SK-N-SH (cell line): ENCODE results near the gene CUX1. TPM values are rescaled to one million over a fixed set of nuclear protein-coding genes. Genes with fewer than 3 reads are reported as not detected.

Experiments used
- CTCF ChIA-PET: fragments of 300-600, 350-600 bp; formaldehyde crosslinking; extraction: SDS; loops from one replicate; lab custom pipeline; 2021; lab: Yijun Ruan, JAX
- POLR2A ChIA-PET: fragments of 350-600 bp; sonication (Branson Sonifier 250); formaldehyde crosslinking; extraction: SDS; loops from one replicate; lab custom pipeline; 2020; ENCODE audit warnings: antibody characterized with exemption, inconsistent platforms; lab: Yijun Ruan, JAX
- DNase-seq: peaks from one replicate; pipeline ENCODE4 v3.0.0; 2012
- H2AFZ ChIP-seq: fragments of 200-600 bp; sonication (generic); 2 replicates; pipeline ENCODE4 v1.8.1; 2016; ENCODE audit warnings: antibody characterized with exemption, mild to moderate bottlenecking, low read depth
- H3F3A ChIP-seq: fragments of 200-600 bp; sonication (generic); replicated peaks from 2 replicates; pipeline ENCODE3; 2016; ENCODE audit warnings: antibody characterized with exemption, mild to moderate bottlenecking; ENCODE audit not compliant: insufficient read depth
- H3K27ac ChIP-seq, 2 experiments: fragments of 200-500 bp in 1 of 2; fragments of 200-600 bp in 1 of 2; sonication (Bioruptor generic) in 1 of 2; sonication (generic), shearing (Covaris generic) in 1 of 2; 2 replicates each; pipeline versions ENCODE4 v1.5.1 to v1.6.1; 2014 to 2016; ENCODE audit warnings: low read depth in 2 of 2, inconsistent platforms in 1 of 2, low read length in 1 of 2, mild to moderate bottlenecking in 1 of 2, mixed read lengths in 1 of 2
- H3K27me3 ChIP-seq: fragments of 200-600 bp; sonication (generic), shearing (Covaris generic); 2 replicates; pipeline ENCODE4 v1.6.1; 2016; ENCODE audit warnings: mixed run types; ENCODE audit not compliant: insufficient read depth
- H3K36me3 ChIP-seq, 2 experiments: fragments of 200-500 bp in 1 of 2; fragments of 200-600 bp in 1 of 2; sonication (Bioruptor generic) in 1 of 2; sonication (generic) in 1 of 2; replicated peaks in 1 of 2; 2 replicates each; pipeline versions ENCODE3 to v1.5.1; 2014 to 2016; ENCODE audit warnings: low read length in 1 of 2, mild to moderate bottlenecking in 1 of 2; ENCODE audit not compliant: insufficient read depth in 2 of 2, control insufficient read depth in 1 of 2
- H3K4me1 ChIP-seq, 2 experiments: fragments of 200-500 bp in 1 of 2; fragments of 200-600 bp in 1 of 2; sonication (Bioruptor generic) in 1 of 2; sonication (generic), shearing (Covaris generic) in 1 of 2; 2 replicates each; pipeline versions ENCODE4 v1.5.1 to v1.6.1; 2014 to 2016; ENCODE audit warnings: low read depth in 1 of 2, low read length in 1 of 2, mixed run types in 1 of 2; ENCODE audit not compliant: insufficient read depth in 2 of 2, control insufficient read depth in 1 of 2
- H3K4me2 ChIP-seq: fragments of 200-600 bp; sonication (generic), shearing (Covaris generic); 2 replicates; pipeline ENCODE4 v1.6.1; 2017; ENCODE audit warnings: mixed run types
- H3K4me3 ChIP-seq, 2 experiments: fragments of 200-500 bp in 1 of 2; fragments of 200-600 bp in 1 of 2; sonication (Bioruptor generic) in 1 of 2; sonication (generic), shearing (Covaris generic) in 1 of 2; 2 replicates each; pipeline versions ENCODE4 v1.5.1 to v1.8.1; 2014 to 2016; ENCODE audit warnings: low read depth in 2 of 2, inconsistent platforms in 1 of 2, low read length in 1 of 2, mild to moderate bottlenecking in 1 of 2, mixed read lengths in 1 of 2, moderate library complexity in 1 of 2
- H3K79me2 ChIP-seq: fragments of 200-600 bp; sonication (generic); 2 replicates; pipeline ENCODE4 v1.8.1; 2017; ENCODE audit warnings: mild to moderate bottlenecking; ENCODE audit not compliant: insufficient read depth
- H3K9ac ChIP-seq: fragments of 200-600 bp; sonication (generic); 2 replicates; pipeline ENCODE4 v1.6.1; 2017; ENCODE audit warnings: mixed run types
- H3K9me2 ChIP-seq: fragments of 200-600 bp; sonication (generic); 2 replicates; pipeline ENCODE4 v1.6.1; 2017; ENCODE audit warnings: mixed run types
- H3K9me3 ChIP-seq: fragments of 200-600 bp; sonication (generic); 2 replicates; pipeline ENCODE4 v1.6.1; 2017; ENCODE audit warnings: mixed run types, mild to moderate bottlenecking, moderate library complexity
- H4K20me1 ChIP-seq: fragments of 200-600 bp; sonication (generic); 2 replicates; pipeline ENCODE4 v1.6.1; 2017; ENCODE audit warnings: mild to moderate bottlenecking, mixed run types; ENCODE audit not compliant: insufficient read depth
- FOXM1 ChIP-seq: IDR thresholded peaks from 2 replicates; pipeline ENCODE4 v1.4.0; 2012; ENCODE audit warnings: low read depth, mild to moderate bottlenecking
- GABPA ChIP-seq: IDR thresholded peaks from 2 replicates; pipeline ENCODE4 v1.4.0; 2012; ENCODE audit warnings: low read depth, mild to moderate bottlenecking
- MXI1 ChIP-seq: IDR thresholded peaks from 2 replicates; pipeline ENCODE4 v1.6.1; 2012; ENCODE audit warnings: mild to moderate bottlenecking, low read depth, low read length, improper control_type of control experiment
- NFIC ChIP-seq: IDR thresholded peaks from 2 replicates; pipeline ENCODE4 v1.4.0; 2012; ENCODE audit warnings: borderline replicate concordance
- NRF1 ChIP-seq: IDR thresholded peaks from 2 replicates; pipeline ENCODE4 v1.6.1; 2012; ENCODE audit warnings: low read depth, mild to moderate bottlenecking, low read length
- REST ChIP-seq: IDR thresholded peaks from 2 replicates; pipeline ENCODE4 v1.6.1; 2012; ENCODE audit warnings: mild to moderate bottlenecking, low read depth, low read length, moderate library complexity
- WGBS: methylation state at CpG from one replicate; pipeline ENCODE4 v1.1.6; 2017; ENCODE audit warnings: low lambda C conversion rate; 5-methylcytosine and 5-hydroxymethylcytosine counted together
- polyA plus RNA-seq, 3 experiments: library from polyadenylated mRNA; depleted of rRNA; stranded (reverse); fragments of >200 nt; gene quantifications; 2 replicates each; pipeline ENCODE4 v1.2.3, GENCODE V29; 2012
- TF ChIP-seq, protein P1 (sequence below): fragments of 150-350 bp; IDR thresholded peaks from 2 replicates; pipeline ENCODE4 v1.6.1; 2017; ENCODE audit warnings: antibody characterized with exemption, low read length, low read depth, borderline replicate concordance
- TF ChIP-seq, protein P2 (sequence below): IDR thresholded peaks from 2 replicates; pipeline ENCODE4; 2012

Gene CUX1
- polyA plus RNA-seq, 1 of the 3 experiments (the other 2 are of a cell fraction): 68.6 TPM

- TF ChIP-seq NRF1 (no peak), MXI1 (no peak), REST (no peak), NFIC (no peak), GABPA (no peak)
- TF ChIP-seq, protein P1, sequence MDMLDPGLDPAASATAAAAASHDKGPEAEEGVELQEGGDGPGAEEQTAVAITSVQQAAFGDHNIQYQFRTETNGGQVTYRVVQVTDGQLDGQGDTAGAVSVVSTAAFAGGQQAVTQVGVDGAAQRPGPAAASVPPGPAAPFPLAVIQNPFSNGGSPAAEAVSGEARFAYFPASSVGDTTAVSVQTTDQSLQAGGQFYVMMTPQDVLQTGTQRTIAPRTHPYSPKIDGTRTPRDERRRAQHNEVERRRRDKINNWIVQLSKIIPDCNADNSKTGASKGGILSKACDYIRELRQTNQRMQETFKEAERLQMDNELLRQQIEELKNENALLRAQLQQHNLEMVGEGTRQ: no peak
- TF ChIP-seq, protein P2, sequence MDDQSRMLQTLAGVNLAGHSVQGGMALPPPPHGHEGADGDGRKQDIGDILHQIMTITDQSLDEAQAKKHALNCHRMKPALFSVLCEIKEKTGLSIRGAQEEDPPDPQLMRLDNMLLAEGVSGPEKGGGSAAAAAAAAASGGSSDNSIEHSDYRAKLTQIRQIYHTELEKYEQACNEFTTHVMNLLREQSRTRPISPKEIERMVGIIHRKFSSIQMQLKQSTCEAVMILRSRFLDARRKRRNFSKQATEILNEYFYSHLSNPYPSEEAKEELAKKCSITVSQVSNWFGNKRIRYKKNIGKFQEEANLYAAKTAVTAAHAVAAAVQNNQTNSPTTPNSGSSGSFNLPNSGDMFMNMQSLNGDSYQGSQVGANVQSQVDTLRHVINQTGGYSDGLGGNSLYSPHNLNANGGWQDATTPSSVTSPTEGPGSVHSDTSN: no peak
Measured at GRCh38 chr7:102165136-102165535, 347.7 kb downstream of the CUX1 start (continued).

- CTCF ChIA-PET: interaction anchor here (1.4 to 1.5 kb wide), 2 partner anchors 21 to 23 kb away, joined by 4 to 5 read pairs; no protein-coding TSS in a partner anchor
- WGBS: 92% methylated on average over 6 of the region's 6 CpGs
- no peak overlapping the region for H3K4me3 ChIP-seq
- H3F3A ChIP-seq: no peaks in the 10 kb centered on the region
- H3K27ac ChIP-seq: no peak overlapping the region
- POLR2A ChIA-PET: interaction anchor here (0.6 to 0.7 kb wide), 2 partner anchors 14 to 302 kb away, joined by 3 to 4 read pairs; no protein-coding TSS in a partner anchor
- no peaks in the 10 kb centered on the region for H3K4me1 ChIP-seq
- H3K9ac ChIP-seq: no peak overlapping the region
- no peak for DNase-seq
- H3K9me2 ChIP-seq: no peaks in the 10 kb centered on the region
- no peaks in the 10 kb centered on the region for H3K27me3 ChIP-seq
- H3K79me2 ChIP-seq: no peaks in the 10 kb centered on the region
- peaks cover 3 to 10% of the 10 kb centered on the region in 2 experiments for H3K36me3 ChIP-seq
- H3K4me2 ChIP-seq: no peak overlapping the region
- H4K20me1 ChIP-seq: no peaks in the 10 kb centered on the region
- TF ChIP-seq FOXM1: no peak
- TF ChIP-seq, all 33 proteins: peak for 0
- Histone ChIP-seq H3K9me3 (no peaks in the 10 kb centered on the region), H2AFZ (no peak overlapping the region)
Measured at GRCh38 chr7:102167254-102167653, 349.8 kb downstream of the CUX1 start.
